ENCODE data around the gene FBXO38.
A peak's percentile ranks its signal among the peaks of the same experiment; 100 is the strongest.

Gene FBXO38

GRCh38 chr5:148387325-148387724 lies 3.6 kb downstream of the FBXO38 start:
- peak; percentile 82 for DNase-seq

- no peak for DNase-seq
These were observed 4.9 kb downstream of the FBXO38 start for GRCh38 chr5:148388696-148389095.

GRCh38 chr5:148390914-148391313 lies 7.2 kb downstream of the FBXO38 start:
- no peak for DNase-seq

GRCh38 chr5:148391422-148391821 lies 7.7 kb downstream of the FBXO38 start:
- DNase-seq = no peak

GRCh38 chr5:148393390-148393741 lies 9.6 kb downstream of the FBXO38 start:
- no peak for DNase-seq

GRCh38 chr5:148394587-148395019 lies 10.8 kb downstream of the FBXO38 start:
- no peak for DNase-seq

GRCh38 chr5:148395031-148395430 lies 11.3 kb downstream of the FBXO38 start:
- DNase-seq = no peak

DNA sequence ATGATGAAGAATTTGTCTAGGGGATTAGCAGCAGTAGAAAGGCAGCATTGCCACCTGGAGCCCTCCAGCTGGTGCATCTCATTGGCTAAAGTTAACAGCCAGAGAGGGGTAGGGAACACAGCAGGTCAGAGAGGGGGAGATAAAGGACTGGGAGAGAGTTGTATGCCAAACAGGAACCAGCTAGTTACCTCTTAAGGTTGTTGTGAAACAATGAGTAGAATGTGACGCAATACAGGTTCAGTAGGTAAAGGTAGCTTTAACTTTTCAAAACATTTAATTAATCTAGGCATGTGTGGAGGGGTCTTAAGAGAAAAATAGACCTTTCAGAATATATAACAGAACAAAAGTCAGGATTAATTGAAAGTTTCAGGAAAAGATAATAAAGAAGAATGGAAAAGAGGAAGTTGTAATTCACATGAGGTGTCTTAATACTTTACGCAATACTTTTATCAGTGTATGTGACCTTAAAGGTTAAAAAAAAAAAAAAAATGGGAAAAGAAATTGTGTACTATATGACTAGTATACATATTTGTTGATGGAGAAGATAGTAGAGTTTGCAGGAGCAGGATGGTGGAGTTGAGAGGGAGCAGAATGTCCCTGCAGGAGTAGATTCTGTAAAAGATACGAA lies 14.3 kb downstream of the FBXO38 start:
- DNase-seq = no peak

DNA sequence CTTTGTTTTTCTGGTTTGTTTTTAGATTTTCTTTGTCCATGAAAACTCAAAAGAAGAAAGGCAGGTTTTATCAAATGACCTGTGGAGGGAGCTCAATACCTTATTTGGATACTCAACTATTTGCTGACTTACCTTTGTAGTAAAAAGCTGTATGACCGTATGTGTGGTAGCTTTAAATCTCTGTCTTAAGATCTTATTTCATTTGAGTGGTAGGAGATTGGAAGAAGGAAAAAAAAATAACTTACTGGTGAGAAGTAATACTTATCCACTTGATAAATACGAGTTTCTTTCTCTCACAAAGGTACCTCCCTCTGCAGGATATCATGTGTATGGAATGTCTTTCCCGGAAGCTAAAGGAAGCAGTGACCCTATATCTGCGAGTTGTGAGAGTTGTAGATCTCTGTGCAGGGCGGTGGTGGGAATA lies 15.0 kb downstream of the FBXO38 start:
- no peak for DNase-seq

DNA sequence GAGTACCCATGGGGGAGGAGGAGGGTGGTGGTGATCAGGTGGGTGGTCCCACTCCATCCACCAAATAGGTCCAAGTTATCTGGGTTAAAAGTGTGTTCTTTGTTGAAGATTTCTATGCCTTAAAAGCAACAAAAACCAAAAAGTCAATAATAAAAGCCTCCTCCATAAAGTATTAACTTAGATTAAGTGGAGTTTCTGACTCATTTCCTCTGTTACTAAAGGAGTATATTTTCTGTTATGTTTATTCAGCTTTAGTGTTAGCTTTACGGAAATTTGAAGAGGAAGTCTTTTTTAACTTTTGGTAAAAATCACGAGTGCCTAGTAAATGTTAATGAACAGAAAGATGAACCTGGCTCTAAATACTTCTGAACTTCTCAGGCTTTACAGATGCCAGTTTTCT lies 17.8 kb downstream of the FBXO38 start:
- DNase-seq = no peak

GRCh38 chr5:148403344-148403743 lies 19.6 kb downstream of the FBXO38 start:
- no peak for DNase-seq

GRCh38 chr5:148406406-148406805 lies 22.6 kb downstream of the FBXO38 start:
- no peak for DNase-seq

DNA sequence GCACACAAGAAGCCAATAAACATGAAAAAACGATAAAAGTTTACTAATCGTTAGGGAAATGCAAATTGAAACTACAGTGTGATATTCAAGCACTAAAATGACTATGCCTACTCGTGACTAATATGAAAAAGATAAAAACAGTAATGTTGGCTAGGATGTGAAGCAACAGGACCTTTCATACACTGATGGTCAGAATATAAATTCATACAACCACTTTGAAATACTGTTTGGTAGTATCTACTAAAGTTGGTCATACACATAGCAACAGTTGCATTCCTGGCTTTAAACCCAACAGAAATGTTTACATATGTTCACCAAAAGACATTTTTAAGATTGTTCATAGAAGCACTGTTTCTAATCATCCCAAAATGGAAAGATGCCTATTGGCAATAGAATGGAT lies 24.3 kb downstream of the FBXO38 start:
- DNase-seq = no peak

- no peak for DNase-seq
These were observed 28.4 kb downstream of the FBXO38 start for GRCh38 chr5:148412124-148412523.

DNA sequence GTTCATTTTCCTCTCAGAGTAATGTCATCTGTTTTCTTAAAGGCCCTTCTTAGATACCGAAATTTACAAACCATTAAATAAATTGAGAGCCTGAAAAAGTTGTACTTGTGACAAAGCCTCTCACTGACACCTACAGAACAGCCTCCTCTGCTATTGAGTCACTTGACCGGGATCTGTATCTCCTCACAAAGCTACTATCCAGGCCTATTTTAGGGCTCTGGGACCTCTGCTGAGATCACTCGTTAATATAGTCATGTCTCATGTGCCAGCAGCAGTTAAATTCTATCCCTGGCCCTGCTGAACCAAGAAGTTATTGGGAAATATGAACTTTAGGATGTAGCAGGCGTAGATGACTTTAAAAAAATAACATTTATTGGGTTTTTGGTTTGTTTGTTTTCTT lies 31.1 kb downstream of the FBXO38 start:
- DNase-seq = no peak

DNA sequence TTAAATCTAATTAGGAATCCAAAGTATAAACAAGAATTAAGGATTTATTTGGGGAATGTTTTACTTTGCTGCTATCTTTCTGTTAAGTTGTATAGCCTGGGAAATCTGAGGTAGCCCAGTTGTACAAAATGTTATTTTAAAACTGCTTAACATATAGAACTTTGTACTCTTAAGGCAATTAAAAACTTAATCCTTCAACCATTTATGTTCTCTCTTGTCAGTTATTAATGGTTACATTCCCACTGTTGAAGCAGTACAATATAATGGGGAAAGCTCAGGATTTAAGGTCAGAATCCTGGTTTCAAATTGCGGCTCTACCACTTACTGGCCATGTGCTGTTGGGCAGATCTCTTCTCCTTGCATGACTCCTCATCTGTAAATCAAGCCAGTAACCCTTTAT lies 32.7 kb downstream of the FBXO38 start:
- no peak for DNase-seq

DNA sequence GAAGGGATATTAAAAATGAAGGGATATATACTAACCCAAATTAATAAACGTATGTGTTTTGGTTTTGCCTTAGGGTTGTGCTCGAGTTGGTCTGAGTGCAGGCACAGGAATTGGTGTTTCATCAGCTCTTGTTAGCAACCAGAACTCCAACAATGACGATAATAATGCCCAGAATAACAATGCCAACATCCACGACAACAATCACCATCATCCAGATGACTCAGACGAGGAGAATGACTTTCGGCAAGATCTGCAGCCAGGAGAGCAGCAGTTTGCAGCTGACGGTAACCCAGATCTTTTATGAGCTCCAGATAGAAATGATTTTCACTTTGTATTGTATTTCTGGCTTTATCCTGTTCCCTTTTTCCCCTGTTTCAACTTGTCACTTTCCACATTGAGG lies 33.2 kb downstream of the FBXO38 start:
- DNase-seq = no peak

- no peak for DNase-seq
These were observed 34.8 kb downstream of the FBXO38 start for GRCh38 chr5:148418511-148418910.

DNA sequence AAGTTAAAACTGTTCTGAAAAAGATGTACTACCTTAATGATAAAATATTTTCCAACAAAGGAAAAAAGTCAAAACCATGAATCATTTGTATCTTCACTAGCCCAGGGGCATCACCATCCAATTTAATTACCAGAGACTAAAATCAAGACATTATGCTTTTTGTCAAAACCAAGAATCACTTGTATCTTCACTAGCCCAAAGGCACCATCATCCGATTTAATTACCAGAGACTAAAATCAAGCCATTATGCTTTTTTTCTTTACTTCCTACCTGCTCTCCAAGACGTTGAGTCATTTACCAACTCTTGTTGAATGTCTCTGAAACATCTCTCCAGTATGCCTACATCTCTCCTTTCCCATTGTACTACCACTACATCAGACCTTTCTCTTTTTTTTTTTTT lies 37.9 kb downstream of the FBXO38 start:
- DNase-seq = no peak

DNA sequence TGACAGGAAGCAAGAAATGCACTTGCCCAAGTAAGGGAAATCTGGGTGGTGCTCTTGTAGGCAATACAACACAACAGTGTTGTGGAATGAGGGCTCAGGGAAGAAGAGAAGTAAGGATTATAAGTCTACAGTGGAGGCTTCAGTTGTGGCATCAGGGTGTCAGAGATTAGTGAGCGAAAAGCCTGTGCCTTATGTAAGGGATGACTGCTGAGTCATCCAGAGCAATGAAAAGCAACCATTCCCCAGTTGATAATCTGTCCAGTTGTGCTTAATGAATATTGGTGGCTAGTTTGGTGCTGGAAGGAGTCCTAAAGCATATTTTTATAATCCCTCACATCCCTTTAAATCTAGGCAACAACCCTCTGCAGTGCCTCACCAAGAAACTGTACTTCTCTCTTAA lies 42.0 kb downstream of the FBXO38 start:
- DNase-seq = no peak

- DNase-seq = no peak
These were observed 42.8 kb downstream of the FBXO38 start for GRCh38 chr5:148426514-148426913.

DNA sequence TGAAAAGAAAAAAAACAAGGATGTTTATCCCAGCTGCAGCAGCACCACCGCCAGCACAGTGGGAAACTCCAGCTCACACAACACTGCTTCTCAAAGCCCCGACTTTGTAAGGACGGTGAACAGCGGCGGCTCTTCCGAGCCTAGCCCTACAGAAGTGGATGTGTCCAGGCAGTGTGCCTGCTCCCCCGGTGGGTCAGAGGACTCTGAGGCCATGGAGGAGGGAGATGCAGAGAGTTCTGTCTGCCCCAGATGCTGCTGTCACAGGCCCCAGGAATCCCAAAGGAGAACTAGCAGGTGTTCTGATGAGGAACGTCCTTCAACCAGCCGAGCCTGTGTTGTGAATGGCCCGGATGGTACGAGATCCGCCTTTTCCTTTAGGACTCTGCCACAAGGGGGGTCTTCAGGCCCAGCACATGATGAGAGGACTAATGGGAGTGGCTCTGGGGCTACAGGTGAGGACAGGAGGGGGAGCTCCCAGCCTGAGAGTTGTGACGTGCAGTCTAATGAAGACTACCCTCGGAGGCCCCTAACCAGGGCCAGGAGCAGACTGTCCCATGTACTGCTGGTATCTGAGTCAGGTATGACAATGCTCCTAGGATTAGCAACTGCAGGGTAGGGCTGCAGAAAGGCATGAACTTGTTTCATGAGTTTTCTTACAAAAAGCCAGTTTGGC lies 43.7 kb downstream of the FBXO38 start:
- no peak for DNase-seq

DNA sequence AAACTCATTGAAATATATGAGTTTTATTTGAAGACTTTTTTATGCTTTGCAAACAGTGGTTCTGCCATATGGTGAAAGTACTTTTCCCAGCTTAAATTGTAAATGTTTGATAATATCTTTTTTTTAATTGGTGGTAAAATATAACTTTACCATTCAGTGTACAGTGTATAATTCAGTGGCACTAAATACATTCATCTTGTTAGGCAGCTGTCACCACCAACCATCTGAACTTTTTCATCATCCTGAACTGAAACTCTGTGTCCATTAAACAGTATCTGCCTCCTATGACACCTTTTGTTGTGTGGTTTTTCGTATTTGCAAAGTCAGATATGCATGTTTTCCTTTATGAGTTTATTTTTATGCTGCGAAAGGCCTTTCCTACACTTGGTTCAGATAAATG lies 45.1 kb downstream of the FBXO38 start:
- no peak for DNase-seq

GRCh38 chr5:148433826-148434225 lies 50.1 kb downstream of the FBXO38 start:
- DNase-seq = no peak

GRCh38 chr5:148436029-148436428 lies 52.3 kb downstream of the FBXO38 start:
- no peak for DNase-seq
